CD14-positive monocyte (primary cell): ENCODE results near the gene TMEM258. TPM values are rescaled to one million over a fixed set of nuclear protein-coding genes. Genes with fewer than 3 reads are reported as not detected.

ENCODE experiments used
- DNase-seq, 3 donors: peaks; one replicate each; pipeline ENCODE4 v3.0.0-alpha.2; 2011 to 2022
- H2AFZ ChIP-seq: 2 replicates; pipeline ENCODE4 v1.6.0; 2012; ENCODE audit warnings: mild to moderate bottlenecking, low read depth, low read length, inconsistent platforms; ENCODE audit not compliant: insufficient read depth, poor library complexity, severe bottlenecking
- H3K27ac ChIP-seq, 2 donors: 1 replicate in 1 of 2; 2 replicates in 1 of 2; pipeline ENCODE4 v1.5.1; 2012 to 2013; ENCODE audit warnings: low read length in 2 of 2, control low read depth in 1 of 2, inconsistent platforms in 1 of 2, low read depth in 1 of 2, mild to moderate bottlenecking in 1 of 2
- H3K27me3 ChIP-seq, 2 donors: one replicate each; pipeline versions ENCODE4 v1.6.0 to v1.6.1; 2011 to 2013; ENCODE audit warnings: low read length in 2 of 2; ENCODE audit not compliant: control insufficient read depth in 2 of 2, insufficient read depth in 2 of 2
- H3K36me3 ChIP-seq, 2 donors: replicated peaks in 1 of 2; 1 replicate in 1 of 2; 2 replicates in 1 of 2; pipeline versions ENCODE4 v1.5.1 to v1.6.1; 2012 to 2013; ENCODE audit warnings: low read length in 2 of 2, control low read depth in 1 of 2, inconsistent platforms in 1 of 2, mild to moderate bottlenecking in 1 of 2; ENCODE audit not compliant: insufficient read depth in 2 of 2, control insufficient read depth in 1 of 2
- H3K4me1 ChIP-seq, 2 donors: 1 replicate in 1 of 2; 2 replicates in 1 of 2; pipeline versions ENCODE4 v1.5.1 to v1.6.1; 2012 to 2013; ENCODE audit warnings: low read length in 2 of 2, control low read depth in 1 of 2, inconsistent platforms in 1 of 2, mild to moderate bottlenecking in 1 of 2, moderate library complexity in 1 of 2; ENCODE audit not compliant: insufficient read depth in 2 of 2, control insufficient read depth in 1 of 2
- H3K4me2 ChIP-seq: replicated peaks from 2 replicates; pipeline ENCODE3; 2012; ENCODE audit warnings: low read length, moderate library complexity, mild to moderate bottlenecking; ENCODE audit not compliant: poor library complexity, severe bottlenecking; ENCODE audit errors: extremely low read depth
- H3K4me3 ChIP-seq, 3 experiments: fragments of 200-600 bp in 1 of 3; sonication (generic) in 1 of 3; replicated peaks in 1 of 3; 1 replicate in 2 of 3; 2 replicates in 1 of 3; pipeline ENCODE4 v1.5.1; 2011 to 2013; ENCODE audit warnings: low read length in 3 of 3, mild to moderate bottlenecking in 3 of 3, control low read depth in 2 of 3, low read depth in 2 of 3, inconsistent platforms in 1 of 3, moderate library complexity in 1 of 3
- H3K79me2 ChIP-seq: 2 replicates; pipeline ENCODE4 v1.6.0; 2012; ENCODE audit warnings: mild to moderate bottlenecking, control low read depth, inconsistent platforms, low read length, moderate library complexity; ENCODE audit not compliant: insufficient read depth
- H3K9ac ChIP-seq: 2 replicates; pipeline ENCODE4 v1.6.0; 2017; ENCODE audit warnings: low read length, mild to moderate bottlenecking; ENCODE audit not compliant: insufficient read depth, poor library complexity, severe bottlenecking
- H3K9me3 ChIP-seq, 2 donors: replicated peaks in 1 of 2; 1 replicate in 1 of 2; 2 replicates in 1 of 2; pipeline versions ENCODE4 v1.5.1 to v1.6.1; 2012 to 2013; ENCODE audit warnings: low read length in 2 of 2, control low read depth in 1 of 2; ENCODE audit not compliant: control insufficient read depth in 1 of 2, insufficient read depth in 1 of 2
- H4K20me1 ChIP-seq: 2 replicates; pipeline ENCODE4 v1.6.0; 2012; ENCODE audit warnings: mild to moderate bottlenecking, low read length, control low read depth, moderate library complexity; ENCODE audit not compliant: insufficient read depth
- H3K27ac Mint-ChIP-seq, 7 donors: one replicate each; pipeline ENCODE4 v1.8.0; 2020; ENCODE audit warnings: mild to moderate bottlenecking in 7 of 7, mixed read lengths in 7 of 7, moderate library complexity in 6 of 7, inconsistent platforms in 2 of 7
- H3K27me3 Mint-ChIP-seq, 3 donors: one replicate each; pipeline ENCODE4 v1.8.0; 2021 to 2022; ENCODE audit warnings: low read depth in 3 of 3, mild to moderate bottlenecking in 3 of 3, mixed read lengths in 3 of 3, moderate library complexity in 3 of 3, inconsistent platforms in 1 of 3
- H3K36me3 Mint-ChIP-seq, 2 donors: one replicate each; pipeline ENCODE4 v1.8.0; 2020; ENCODE audit warnings: mixed read lengths in 2 of 2, inconsistent platforms in 1 of 2, mild to moderate bottlenecking in 1 of 2
- H3K4me1 Mint-ChIP-seq: one replicate; pipeline ENCODE4 v1.8.0; 2020; ENCODE audit warnings: mild to moderate bottlenecking, mixed read lengths
- H3K4me3 Mint-ChIP-seq, 2 donors: one replicate each; pipeline ENCODE4 v1.8.0; 2020; ENCODE audit warnings: mild to moderate bottlenecking in 2 of 2, mixed read lengths in 2 of 2, moderate library complexity in 1 of 2
- H3K9me3 Mint-ChIP-seq, 7 donors: one replicate each; pipeline ENCODE4 v1.8.0; 2020 to 2022; ENCODE audit warnings: mixed read lengths in 7 of 7, mild to moderate bottlenecking in 6 of 7, moderate library complexity in 6 of 7, inconsistent platforms in 2 of 7
- WGBS: methylation state at CpG from one replicate; pipeline ENCODE4 v1.1.5; 2013; ENCODE audit warnings: missing lambda C conversion rate; ENCODE audit not compliant: insufficient coverage; 5-methylcytosine and 5-hydroxymethylcytosine counted together
- intact Hi-C, 2 donors: fragments of 100-400 bp; cut with micrococcal nuclease; formaldehyde crosslinking; loops; one replicate each; pipeline versions ENCODE4 v1.15.0 to v1.15.1; 2023
- polyA plus RNA-seq, 3 donors: library from polyadenylated mRNA; depleted of rRNA in 1 of 3; unstranded in 2 of 3; stranded (reverse) in 1 of 3; fragments of 300-500 nt in 2 of 3; fragments of >200 nt in 1 of 3; fragmentation: Illumina TruSeq in 2 of 3; gene quantifications; 1 replicate in 2 of 3; 2 replicates in 1 of 3; pipeline ENCODE4 v1.2.3, GENCODE V29; 2012 to 2021
- TF ChIP-seq, protein P1 (sequence below): fragments of 200-600 bp; IDR thresholded peaks from one replicate; pipeline ENCODE4 v1.8.0; 2022; ENCODE audit warnings: antibody characterized with exemption, mild to moderate bottlenecking

The TMEM258 gene
- polyA plus RNA-seq, 3 donors, result 199 to 224 (median 220) TPM

DNA sequence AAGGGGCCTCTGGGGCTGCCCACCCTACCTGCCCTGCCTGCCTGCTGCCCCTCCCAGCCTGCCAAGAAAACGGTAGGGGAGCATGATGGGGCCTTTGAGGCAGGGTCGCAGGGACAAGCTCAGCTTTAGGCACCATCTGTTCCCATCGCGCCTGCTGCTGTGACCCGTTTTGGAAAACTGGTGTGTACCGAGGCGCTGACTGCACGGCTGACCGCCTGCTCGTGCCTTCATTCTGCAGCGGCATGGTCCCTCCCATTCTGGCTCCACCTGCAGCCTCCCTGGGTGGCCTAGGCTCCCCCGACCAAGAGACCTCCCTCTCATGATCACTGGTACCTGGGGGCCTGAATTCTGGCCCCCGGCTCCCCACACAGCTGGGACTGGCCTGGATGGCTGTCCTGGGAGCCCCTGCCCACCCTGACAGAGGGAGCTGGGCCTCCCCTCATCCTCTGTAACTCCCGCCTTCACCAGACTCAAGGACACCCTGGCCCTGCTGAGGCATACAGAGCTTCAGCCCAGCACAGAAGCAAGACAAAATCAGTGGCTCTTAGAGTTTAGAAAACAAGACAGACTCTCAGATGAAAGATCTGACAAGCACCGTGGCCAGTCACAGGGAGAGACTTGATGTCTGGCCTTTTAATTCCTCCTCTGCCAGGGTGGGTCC is 46.5 kb downstream of the TMEM258 start:
- Histone ChIP-seq H3K4me3 (no peak overlapping the region), H4K20me1 (no peaks in the 10 kb centered on the region), H3K27ac (no peak overlapping the region), H3K9ac (no peak overlapping the region), H3K9me3 (no peaks in the 10 kb centered on the region), H3K79me2 (no peaks in the 10 kb centered on the region), H2AFZ (no peak overlapping the region), H3K4me2 (no peak overlapping the region), H3K36me3 (peaks cover 4 to 14% of the 10 kb centered on the region in 2 donors), H3K27me3 (peaks cover 0 to 12% of the 10 kb centered on the region in 2 donors), H3K4me1 (peaks cover 13 to 22% of the 10 kb centered on the region in 2 donors)
- Mint-ChIP-seq H3K27me3 (peaks cover 3 to 5% (median 4%) of the 10 kb centered on the region in 3 donors), H3K4me3 (no peak overlapping the region), H3K27ac (no peak overlapping the region), H3K4me1 (peaks cover 14% of the 10 kb centered on the region), H3K9me3 (no peaks in the 10 kb centered on the region), H3K36me3 (peaks cover 6 to 14% of the 10 kb centered on the region in 2 donors)
- WGBS, result 95% methylated on average over 15 of the region's 15 CpGs
- TF ChIP-seq, protein P1, sequence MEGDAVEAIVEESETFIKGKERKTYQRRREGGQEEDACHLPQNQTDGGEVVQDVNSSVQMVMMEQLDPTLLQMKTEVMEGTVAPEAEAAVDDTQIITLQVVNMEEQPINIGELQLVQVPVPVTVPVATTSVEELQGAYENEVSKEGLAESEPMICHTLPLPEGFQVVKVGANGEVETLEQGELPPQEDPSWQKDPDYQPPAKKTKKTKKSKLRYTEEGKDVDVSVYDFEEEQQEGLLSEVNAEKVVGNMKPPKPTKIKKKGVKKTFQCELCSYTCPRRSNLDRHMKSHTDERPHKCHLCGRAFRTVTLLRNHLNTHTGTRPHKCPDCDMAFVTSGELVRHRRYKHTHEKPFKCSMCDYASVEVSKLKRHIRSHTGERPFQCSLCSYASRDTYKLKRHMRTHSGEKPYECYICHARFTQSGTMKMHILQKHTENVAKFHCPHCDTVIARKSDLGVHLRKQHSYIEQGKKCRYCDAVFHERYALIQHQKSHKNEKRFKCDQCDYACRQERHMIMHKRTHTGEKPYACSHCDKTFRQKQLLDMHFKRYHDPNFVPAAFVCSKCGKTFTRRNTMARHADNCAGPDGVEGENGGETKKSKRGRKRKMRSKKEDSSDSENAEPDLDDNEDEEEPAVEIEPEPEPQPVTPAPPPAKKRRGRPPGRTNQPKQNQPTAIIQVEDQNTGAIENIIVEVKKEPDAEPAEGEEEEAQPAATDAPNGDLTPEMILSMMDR, result no peak
- no peak for DNase-seq
- intact Hi-C loops, result no loop called here

DNA sequence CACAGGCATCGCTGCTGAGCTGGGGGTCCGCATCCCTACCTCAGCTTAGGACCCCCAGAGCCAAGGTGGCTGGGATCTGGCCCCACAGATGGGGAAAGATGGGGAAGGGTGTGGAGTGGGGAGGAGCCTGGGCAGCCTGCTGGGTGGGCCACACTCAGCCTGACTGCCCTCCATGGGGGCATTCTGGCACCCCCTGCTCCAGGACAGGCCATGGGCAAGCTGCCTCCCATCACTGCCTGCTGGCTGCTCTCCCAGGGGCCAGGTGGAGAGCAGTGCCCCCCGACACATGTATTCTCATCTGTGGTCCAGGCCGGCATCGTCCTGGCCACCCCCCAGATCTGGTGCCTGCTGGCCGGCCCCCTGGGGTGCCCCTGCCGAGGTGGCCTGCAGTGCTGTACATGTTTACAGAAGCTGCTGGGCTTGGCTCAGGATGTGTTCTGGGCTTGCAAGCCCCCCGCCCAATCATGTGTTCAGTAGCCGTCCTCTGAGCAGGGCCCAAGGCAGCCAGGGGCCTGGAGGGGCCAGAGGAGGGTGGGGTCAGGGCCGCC is 47.7 kb downstream of the TMEM258 start:
- Mint-ChIP-seq H3K4me3 (no peak overlapping the region), H3K27me3 (peaks cover 2 to 4% (median 3%) of the 10 kb centered on the region in 3 donors), H3K36me3 (peaks cover 11 to 17% of the 10 kb centered on the region in 2 donors), H3K27ac (no peak overlapping the region), H3K4me1 (peaks cover 14% of the 10 kb centered on the region), H3K9me3 (no peaks in the 10 kb centered on the region)
- Histone ChIP-seq H3K4me2 (no peak overlapping the region), H3K79me2 (no peaks in the 10 kb centered on the region), H3K9me3 (no peaks in the 10 kb centered on the region), H3K4me3 (no peak overlapping the region), H3K36me3 (peaks cover 5 to 25% of the 10 kb centered on the region in 2 donors), H4K20me1 (no peaks in the 10 kb centered on the region), H2AFZ (no peak overlapping the region), H3K4me1 (peaks cover 13 to 22% of the 10 kb centered on the region in 2 donors), H3K27ac (no peak overlapping the region), H3K27me3 (peaks cover 0 to 8% of the 10 kb centered on the region in 2 donors), H3K9ac (no peak overlapping the region)
- 95% methylated on average over 9 of the region's 10 CpGs for WGBS
- intact Hi-C loops, result no loop called here
- no peak for DNase-seq
- TF ChIP-seq, protein P1, result no peak
